ENCODE measurements around the gene CTIF. TPM values are rescaled to one million over a fixed set of nuclear protein-coding genes. Genes with fewer than 3 reads are reported as not detected.

Gene CTIF
- total RNA-seq, 1 donor from 2014 or later: 26.4 TPM

GRCh38 chr18:48803951-48804855, 265.4 kb downstream of the CTIF start:
- Mint-ChIP-seq H3K9me3 (ENCODE audit: low read depth) (no peaks in the 10 kb centered on the region), H3K27me3 (no peaks in the 10 kb centered on the region), H3K4me3 (ENCODE audit: low read depth) (no peak overlapping the region), H3K27ac (no peak overlapping the region), H3K36me3 (ENCODE audit: insufficient read depth) (no peaks in the 10 kb centered on the region), H3K4me1 (ENCODE audit: low read depth) (peaks cover 3% of the 10 kb centered on the region)
- no peak for DNase-seq (ENCODE audit: low spot score, unreplicated experiment)
- no peak for TF ChIP-seq CTCF (IDR thresholded peaks at IDR 0.05; ENCODE audit: unreplicated experiment)

GRCh38 chr18:48804856-48805610, 266.2 kb downstream of the CTIF start:
- TF ChIP-seq CTCF (IDR thresholded peaks at IDR 0.05; ENCODE audit: unreplicated experiment): no peak
- no peaks in the 10 kb centered on the region for H3K36me3 Mint-ChIP-seq (ENCODE audit: insufficient read depth)
- no peak overlapping the region for H3K4me3 Mint-ChIP-seq (ENCODE audit: low read depth)
- no peak overlapping the region for H3K27ac Mint-ChIP-seq
- DNase-seq (ENCODE audit: low spot score, unreplicated experiment): no peak
- H3K27me3 Mint-ChIP-seq: no peaks in the 10 kb centered on the region
- H3K9me3 Mint-ChIP-seq (ENCODE audit: low read depth): no peaks in the 10 kb centered on the region
- peaks cover 3% of the 10 kb centered on the region for H3K4me1 Mint-ChIP-seq (ENCODE audit: low read depth)

GRCh38 chr18:48805826-48806535, 267.1 kb downstream of the CTIF start:
- H3K9me3 Mint-ChIP-seq (ENCODE audit: low read depth): no peaks in the 10 kb centered on the region
- no peaks in the 10 kb centered on the region for H3K27me3 Mint-ChIP-seq
- no peaks in the 10 kb centered on the region for H3K36me3 Mint-ChIP-seq (ENCODE audit: insufficient read depth)
- DNase-seq (ENCODE audit: low spot score, unreplicated experiment): no peak
- peaks cover 3% of the 10 kb centered on the region for H3K4me1 Mint-ChIP-seq (ENCODE audit: low read depth)
- no peak for TF ChIP-seq CTCF (IDR thresholded peaks at IDR 0.05; ENCODE audit: unreplicated experiment)
- H3K4me3 Mint-ChIP-seq (ENCODE audit: low read depth): no peak overlapping the region
- peak overlapping the region; percentile 21 for H3K27ac Mint-ChIP-seq

GRCh38 chr18:48806551-48807261, 267.9 kb downstream of the CTIF start:
- Mint-ChIP-seq H3K4me3 (ENCODE audit: low read depth) (no peak overlapping the region), H3K27ac (no peak overlapping the region), H3K9me3 (ENCODE audit: low read depth) (no peaks in the 10 kb centered on the region), H3K27me3 (no peaks in the 10 kb centered on the region), H3K4me1 (ENCODE audit: low read depth) (peaks cover 3% of the 10 kb centered on the region), H3K36me3 (ENCODE audit: insufficient read depth) (no peaks in the 10 kb centered on the region)
- no peak for TF ChIP-seq CTCF (IDR thresholded peaks at IDR 0.05; ENCODE audit: unreplicated experiment)
- DNase-seq (ENCODE audit: low spot score, unreplicated experiment): no peak
